Spleen (tissue), 11 donors: ENCODE data around the gene VSIG8. TPM values are rescaled to one million over a fixed set of nuclear protein-coding genes. Genes with fewer than 3 reads are reported as not detected.

Experiments used
- DNase-seq: peaks from one replicate; pipeline ENCODE4 v3.0.0-alpha.2; 2020
- H3K27ac ChIP-seq, 8 donors: fragments of 200-600 bp; sonication (generic) in 7 of 8; 1 replicate in 4 of 8; 2 replicates in 4 of 8; pipeline versions ENCODE4 v1.5.0 to v1.8.0; 2016 to 2021; ENCODE audit warnings: inconsistent platforms in 4 of 8, mild to moderate bottlenecking in 4 of 8, moderate library complexity in 1 of 8
- H3K27me3 ChIP-seq, 7 donors: fragments of 200-600 bp; sonication (generic) in 6 of 7; replicated peaks in 1 of 7; 1 replicate in 4 of 7; 2 replicates in 3 of 7; pipeline versions ENCODE4 v1.5.0 to v1.8.0; 2016 to 2021; ENCODE audit warnings: inconsistent platforms in 3 of 7, mild to moderate bottlenecking in 1 of 7
- H3K36me3 ChIP-seq, 6 donors: fragments of 200-600 bp; sonication (generic) in 5 of 6; 1 replicate in 4 of 6; 2 replicates in 2 of 6; pipeline versions ENCODE4 v1.5.0 to v1.8.0; 2016 to 2021; ENCODE audit warnings: inconsistent platforms in 2 of 6
- H3K4me1 ChIP-seq, 6 donors: fragments of 200-600 bp; sonication (generic) in 5 of 6; 1 replicate in 3 of 6; 2 replicates in 3 of 6; pipeline versions ENCODE4 v1.5.0 to v1.8.0; 2016 to 2021; ENCODE audit warnings: inconsistent platforms in 3 of 6
- H3K4me3 ChIP-seq, 8 donors: fragments of 200-600 bp; sonication (generic) in 7 of 8; 1 replicate in 4 of 8; 2 replicates in 4 of 8; pipeline versions ENCODE4 v1.5.0 to v1.8.0; 2016 to 2021; ENCODE audit warnings: inconsistent platforms in 4 of 8, mild to moderate bottlenecking in 4 of 8, moderate library complexity in 2 of 8
- H3K9me3 ChIP-seq, 8 donors: fragments of 200-600 bp; sonication (generic) in 7 of 8; 1 replicate in 4 of 8; 2 replicates in 4 of 8; pipeline versions ENCODE4 v1.5.0 to v1.8.0; 2016 to 2021; ENCODE audit warnings: inconsistent platforms in 4 of 8
- POLR2A ChIP-seq, 3 donors: fragments of 450-650 bp; IDR thresholded peaks; one replicate each; pipeline ENCODE4 v1.5.1; 2017; ENCODE audit warnings: antibody characterized with exemption in 3 of 3, mild to moderate bottlenecking in 1 of 3
- POLR2AphosphoS5 ChIP-seq, 3 donors: sonication (generic); formaldehyde crosslinking; IDR thresholded peaks; one replicate each; pipeline ENCODE4 v1.5.1; 2017; ENCODE audit warnings: antibody characterized with exemption in 3 of 3
- WGBS, 5 donors: extraction: QIAGEN DNeasy Blood & Tissue Kit in 3 of 5; methylation state at CpG; one replicate each; pipeline versions ENCODE4 v1.1.5 to v1.1.7; 2013 to 2018; 5-methylcytosine and 5-hydroxymethylcytosine counted together
- intact Hi-C: fragments of 100-400 bp; cut with DNase I; formaldehyde crosslinking; loops from one replicate; pipeline ENCODE4 v1.15.0; 2023; ENCODE audit warnings: low total_unique reads
- polyA plus RNA-seq, 3 donors: library from polyadenylated mRNA; stranded (reverse); fragments of 200-250 nt; gene quantifications; one replicate each; pipeline ENCODE4 v1.2.1, GENCODE V29; 2013
- total RNA-seq, 7 donors: library from RNA; depleted of rRNA in 3 of 7; stranded (reverse); fragments of >200 nt in 3 of 7; fragmentation: NEBNext Ultra II Directional in 4 of 7; extraction: Animal tissue kit (Norgen Biotek cat#: 25700) in 4 of 7; gene quantifications; one replicate each; pipeline versions ENCODE4 v1.1.0 to v1.2.1, GENCODE V29; 2016 to 2021
- TF ChIP-seq, protein P1 (sequence below), 11 experiments: fragments of 200-600 bp in 7 of 11; fragments of 450-650 bp in 4 of 11; sonication (generic) in 4 of 11; IDR thresholded peaks in 8 of 11; conservative IDR thresholded peaks in 3 of 11; 1 replicate in 7 of 11; 2 replicates in 4 of 11; pipeline versions ENCODE4 v1.4.0 to v1.8.0; 2016 to 2021; ENCODE audit warnings: antibody characterized with exemption in 11 of 11, inconsistent platforms in 4 of 11, mild to moderate bottlenecking in 1 of 11
- donor health status: healthy with polysubstance abuse.
- donor health status: DM: no; HTN: no; CAD: no; lungs with moderate emphysema.
- donor health status: DM: no; HTN: no; CAD: no.
- donor health status: Bipolar disorder and iron deficiency.
- donor health status: healthy.
- donor health status: DM: no; HTN: no; CAD: no.
- donor health status: DM: yes; HTN: yes; CAD: no.

VSIG8 gene
- total and polyA plus RNA-seq, 10 donors, result 0.03 to 0.43 (median 0.23) TPM; not detected in 6

DNA sequence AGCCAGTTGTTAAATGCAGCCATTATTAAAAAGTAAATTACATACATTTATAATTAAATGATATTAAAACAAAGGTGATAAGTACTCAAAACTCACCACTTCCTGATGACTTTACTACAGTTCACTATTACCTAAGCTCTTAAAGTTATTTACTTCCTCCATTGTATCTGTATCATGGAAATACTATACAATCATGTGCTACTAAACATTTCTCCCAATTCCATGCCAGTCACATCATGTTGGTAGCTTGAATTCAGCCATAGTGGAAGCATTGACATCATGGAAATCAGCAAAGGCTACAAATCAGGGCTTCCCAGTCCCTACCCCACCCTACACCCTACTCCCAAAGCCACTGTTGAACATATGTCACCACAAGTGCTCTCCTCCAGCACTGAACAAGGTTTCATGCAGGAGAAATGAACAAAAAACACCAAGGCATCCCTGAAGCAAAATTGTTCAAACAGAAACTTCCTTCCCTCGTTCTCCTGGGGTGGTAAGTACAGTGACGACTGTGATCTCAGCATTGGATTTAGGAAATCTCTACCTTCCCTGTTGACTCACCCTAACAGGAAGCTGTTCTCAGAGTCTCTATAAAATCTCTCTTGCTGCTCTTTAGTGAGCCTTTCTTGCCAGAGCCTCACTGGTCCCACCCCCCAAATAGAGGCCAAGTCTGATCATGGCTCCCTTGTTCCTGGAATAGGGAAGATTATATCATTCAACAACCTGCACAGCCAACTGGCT is 12.7 kb downstream of the VSIG8 start:
- peaks cover 0 to 40% (median 25%) of the 10 kb centered on the region in 6 donors for H3K4me1 ChIP-seq
- no peaks in the 10 kb centered on the region for H3K36me3 ChIP-seq
- H3K9me3 ChIP-seq, result no peaks in the 10 kb centered on the region
- intact Hi-C loops, result no loop called here
- H3K27me3 ChIP-seq, result peaks cover 0 to 8% (median 0%) of the 10 kb centered on the region in 7 donors
- DNase-seq, result no peak
- WGBS, 5 donors, result 32 to 61% (median 40%) methylated on average over 2 of the region's 2 CpGs
- H3K4me3 ChIP-seq, result no peak overlapping the region
- no peak for TF ChIP-seq POLR2A (IDR thresholded peaks at IDR 0.05)
- TF ChIP-seq POLR2AphosphoS5 (IDR thresholded peaks at IDR 0.05), result no peak
- TF ChIP-seq, protein P1, sequence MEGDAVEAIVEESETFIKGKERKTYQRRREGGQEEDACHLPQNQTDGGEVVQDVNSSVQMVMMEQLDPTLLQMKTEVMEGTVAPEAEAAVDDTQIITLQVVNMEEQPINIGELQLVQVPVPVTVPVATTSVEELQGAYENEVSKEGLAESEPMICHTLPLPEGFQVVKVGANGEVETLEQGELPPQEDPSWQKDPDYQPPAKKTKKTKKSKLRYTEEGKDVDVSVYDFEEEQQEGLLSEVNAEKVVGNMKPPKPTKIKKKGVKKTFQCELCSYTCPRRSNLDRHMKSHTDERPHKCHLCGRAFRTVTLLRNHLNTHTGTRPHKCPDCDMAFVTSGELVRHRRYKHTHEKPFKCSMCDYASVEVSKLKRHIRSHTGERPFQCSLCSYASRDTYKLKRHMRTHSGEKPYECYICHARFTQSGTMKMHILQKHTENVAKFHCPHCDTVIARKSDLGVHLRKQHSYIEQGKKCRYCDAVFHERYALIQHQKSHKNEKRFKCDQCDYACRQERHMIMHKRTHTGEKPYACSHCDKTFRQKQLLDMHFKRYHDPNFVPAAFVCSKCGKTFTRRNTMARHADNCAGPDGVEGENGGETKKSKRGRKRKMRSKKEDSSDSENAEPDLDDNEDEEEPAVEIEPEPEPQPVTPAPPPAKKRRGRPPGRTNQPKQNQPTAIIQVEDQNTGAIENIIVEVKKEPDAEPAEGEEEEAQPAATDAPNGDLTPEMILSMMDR (IDR thresholded peaks at IDR 0.05 in 8 of 11, conservative IDR thresholded peaks at IDR 0.05 in 3 of 11), result no peak
- H3K27ac ChIP-seq, result no peak overlapping the region

DNA sequence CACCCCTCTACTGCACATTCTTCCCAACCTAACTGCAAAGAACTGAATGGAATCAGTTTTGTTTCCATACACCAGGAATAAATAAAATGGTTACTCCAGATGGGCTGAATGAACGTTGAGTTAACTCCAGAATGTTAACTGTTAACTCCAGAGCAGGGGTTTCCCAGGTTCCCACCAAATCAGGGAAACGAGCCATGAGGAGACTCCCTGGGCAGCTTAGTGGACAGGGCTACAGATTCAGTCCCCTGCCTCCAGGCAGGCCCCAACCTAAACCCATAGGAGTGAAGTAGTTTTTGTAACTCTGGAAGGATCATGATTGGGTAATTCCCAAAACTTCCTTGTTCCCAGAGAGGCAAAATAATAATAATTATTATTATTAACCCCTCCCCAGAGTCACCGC is 14.1 kb downstream of the VSIG8 start:
- Histone ChIP-seq H3K27ac (no peak overlapping the region), H3K36me3 (no peaks in the 10 kb centered on the region), H3K27me3 (no peaks in the 10 kb centered on the region), H3K4me1 (peaks cover 0 to 26% (median 11%) of the 10 kb centered on the region in 6 donors), H3K9me3 (no peaks in the 10 kb centered on the region), H3K4me3 (no peak overlapping the region)
- intact Hi-C loops, result no loop called here
- whole genome bisulfite sequencing, 5 donors, result 37 to 91% (median 55%) methylated on average over 3 of the region's 3 CpGs
- no peak for DNase-seq
- TF ChIP-seq, protein P1 (IDR thresholded peaks at IDR 0.05 in 8 of 11, conservative IDR thresholded peaks at IDR 0.05 in 3 of 11), result no peak
- no peak for TF ChIP-seq POLR2A (IDR thresholded peaks at IDR 0.05)
- TF ChIP-seq POLR2AphosphoS5 (IDR thresholded peaks at IDR 0.05), result no peak

DNA sequence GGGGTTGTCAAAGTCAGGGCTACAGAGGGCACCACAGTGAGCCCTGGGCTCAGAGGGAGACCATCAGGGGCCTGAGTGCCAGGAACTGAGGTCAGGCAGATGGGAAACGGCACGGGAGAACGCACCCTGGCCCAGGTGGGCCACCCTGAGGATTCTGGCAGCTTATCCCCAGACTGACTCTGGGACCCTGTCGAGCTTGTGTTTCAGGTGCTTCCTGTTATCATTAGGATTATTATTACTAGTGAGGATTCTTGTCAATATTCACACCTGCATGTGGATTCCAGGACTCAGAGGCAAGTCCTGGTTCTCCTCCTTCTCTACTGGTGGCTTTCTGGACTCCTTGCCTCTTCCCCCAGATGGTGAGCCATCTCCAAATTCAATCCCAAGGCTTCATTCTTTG is 15.2 kb downstream of the VSIG8 start:
- no peaks in the 10 kb centered on the region for H3K27me3 ChIP-seq
- H3K27ac ChIP-seq, result no peak overlapping the region
- no peak for TF ChIP-seq POLR2AphosphoS5 (IDR thresholded peaks at IDR 0.05)
- TF ChIP-seq POLR2A (IDR thresholded peaks at IDR 0.05), result no peak
- TF ChIP-seq, protein P1 (IDR thresholded peaks at IDR 0.05 in 8 of 11, conservative IDR thresholded peaks at IDR 0.05 in 3 of 11), result no peak
- H3K36me3 ChIP-seq, result no peaks in the 10 kb centered on the region
- DNase-seq, result no peak
- 43 to 86% (median 59%) methylated on average over 1 to 4 of the region's 4 CpGs for WGBS, 5 donors
- intact Hi-C loops, result no loop called here
- no peak overlapping the region for H3K4me3 ChIP-seq
- H3K4me1 ChIP-seq, result peaks cover 0 to 17% (median 7%) of the 10 kb centered on the region in 6 donors
- H3K9me3 ChIP-seq, result no peaks in the 10 kb centered on the region

DNA sequence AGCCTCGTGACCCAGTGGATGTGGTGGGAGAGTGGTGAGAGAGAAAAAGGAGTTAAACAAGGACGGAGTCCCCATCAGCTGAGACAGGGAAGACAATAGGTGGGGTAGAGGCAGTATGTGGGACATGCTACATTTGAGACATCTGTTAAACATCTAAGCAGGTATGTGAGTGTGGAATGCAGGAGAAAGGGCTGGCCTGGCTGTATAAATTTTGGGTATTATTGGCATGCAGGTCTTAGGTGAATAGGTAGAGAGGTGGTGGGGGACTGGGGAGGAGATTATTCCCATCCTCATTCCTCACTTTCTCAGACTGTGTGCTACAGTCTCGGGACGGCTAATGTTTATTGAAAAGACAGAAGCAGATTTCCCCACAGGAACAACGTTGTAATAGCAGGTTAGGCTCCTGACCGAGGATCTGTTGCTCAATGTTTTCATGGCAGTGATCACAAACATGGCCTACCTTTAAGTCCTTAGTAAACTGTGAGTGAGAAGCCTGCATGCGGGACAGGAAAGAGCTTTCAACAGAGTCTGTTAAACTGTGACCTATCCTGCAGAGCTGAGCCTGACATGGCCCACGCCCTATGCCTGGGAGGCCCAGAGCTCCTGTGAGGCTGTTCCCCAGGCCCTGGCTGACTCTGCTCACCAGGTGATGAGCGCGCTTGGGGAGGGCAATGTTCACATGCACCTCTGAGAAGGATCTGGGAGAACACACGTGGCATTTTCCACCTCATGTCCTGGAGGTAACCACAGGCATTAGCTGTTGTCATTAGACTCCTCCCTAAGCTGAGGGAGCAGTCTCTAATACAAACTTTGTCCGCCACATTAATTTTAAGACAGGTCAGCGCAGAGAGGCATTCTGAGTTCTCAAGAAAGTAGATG is 16.5 kb downstream of the VSIG8 start:
- H3K27me3 ChIP-seq, result no peaks in the 10 kb centered on the region
- no peak overlapping the region for H3K4me3 ChIP-seq
- H3K36me3 ChIP-seq, result no peaks in the 10 kb centered on the region
- TF ChIP-seq POLR2AphosphoS5 (IDR thresholded peaks at IDR 0.05) (no peak), POLR2A (IDR thresholded peaks at IDR 0.05) (no peak)
- TF ChIP-seq, protein P1 (IDR thresholded peaks at IDR 0.05 in 8 of 11, conservative IDR thresholded peaks at IDR 0.05 in 3 of 11), result no peak
- DNase-seq, result no peak
- H3K4me1 ChIP-seq, result peaks cover 0 to 12% (median 4%) of the 10 kb centered on the region in 6 donors
- WGBS, 5 donors, result 70 to 86% (median 81%) methylated on average over 13 of the region's 13 CpGs
- H3K9me3 ChIP-seq, result no peaks in the 10 kb centered on the region
- intact Hi-C loops, result no loop called here
- H3K27ac ChIP-seq, result no peak overlapping the region
